GM12874 (cell line): ENCODE results near the gene CEBPA.

Source experiments
- CTCF ChIP-seq: IDR thresholded peaks from 2 replicates; pipeline ENCODE4 v1.5.1; 2011; ENCODE audit warnings: low read depth, mild to moderate bottlenecking, control low read depth, low read length, moderate library complexity; ENCODE audit not compliant: insufficient read depth

The CEBPA gene

GRCh38 chr19:33345163-33345562 lies 42.8 kb upstream of the CEBPA start:
- no peak for TF ChIP-seq CTCF

- TF ChIP-seq CTCF, result no peak
Observed at GRCh38 chr19:33344573-33344925, 42.2 kb upstream of the CEBPA start.

DNA sequence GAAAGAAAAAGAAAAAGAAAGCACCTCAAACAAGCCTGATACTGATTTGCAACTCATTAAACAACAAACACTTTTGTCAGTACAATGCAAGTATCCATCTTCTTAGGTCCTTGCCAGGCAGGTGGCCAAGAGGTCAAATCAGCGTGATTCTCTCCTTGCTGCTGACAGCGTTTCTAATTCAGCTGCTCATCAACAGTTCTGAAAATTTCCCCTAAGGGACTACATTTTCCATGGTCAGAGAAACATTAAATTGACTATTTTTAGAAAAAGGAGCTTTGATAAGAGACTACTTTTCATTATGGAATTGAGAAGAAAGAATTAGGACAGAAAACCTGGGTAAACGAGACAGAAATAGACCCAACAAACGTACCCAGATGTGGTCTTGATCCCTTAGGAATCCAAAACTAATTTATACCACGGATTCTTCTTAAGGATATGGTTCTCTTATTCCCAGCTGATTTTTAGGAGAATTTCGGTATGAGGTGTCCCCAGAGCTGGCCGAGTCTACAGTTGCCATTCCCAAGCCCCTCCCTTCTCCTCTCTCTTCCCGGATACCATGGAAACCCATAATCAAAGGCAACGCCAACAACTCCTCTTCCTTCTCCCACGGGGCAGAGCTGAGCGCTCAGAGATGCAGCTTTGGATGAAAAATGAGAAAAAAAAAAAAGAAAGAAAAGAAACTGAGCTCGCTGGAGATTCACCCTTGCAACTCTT lies 41.7 kb upstream of the CEBPA start:
- TF ChIP-seq CTCF, result no peak

- no peak for TF ChIP-seq CTCF
Observed at GRCh38 chr19:33343301-33343700, 41.0 kb upstream of the CEBPA start.

DNA sequence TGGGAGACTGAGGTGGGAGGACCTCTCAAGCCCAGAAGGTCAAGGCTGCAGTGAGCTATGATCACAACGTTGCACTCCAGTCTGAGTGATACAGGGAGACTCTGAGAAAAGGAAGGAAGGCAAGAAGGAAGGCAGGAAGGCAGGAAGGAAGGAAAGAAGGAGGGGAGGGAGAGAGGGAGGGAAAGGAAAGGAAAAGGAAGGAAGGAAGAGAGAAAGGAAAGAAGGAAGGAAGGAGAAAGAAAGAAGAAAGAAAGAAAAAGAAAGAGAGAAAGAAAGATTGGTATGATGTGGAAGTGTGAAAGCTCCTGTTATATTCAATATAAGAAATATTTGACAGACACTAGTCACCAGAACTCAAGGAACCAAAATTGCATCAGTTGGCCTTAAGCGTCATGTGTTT lies 38.7 kb upstream of the CEBPA start:
- no peak for TF ChIP-seq CTCF

DNA sequence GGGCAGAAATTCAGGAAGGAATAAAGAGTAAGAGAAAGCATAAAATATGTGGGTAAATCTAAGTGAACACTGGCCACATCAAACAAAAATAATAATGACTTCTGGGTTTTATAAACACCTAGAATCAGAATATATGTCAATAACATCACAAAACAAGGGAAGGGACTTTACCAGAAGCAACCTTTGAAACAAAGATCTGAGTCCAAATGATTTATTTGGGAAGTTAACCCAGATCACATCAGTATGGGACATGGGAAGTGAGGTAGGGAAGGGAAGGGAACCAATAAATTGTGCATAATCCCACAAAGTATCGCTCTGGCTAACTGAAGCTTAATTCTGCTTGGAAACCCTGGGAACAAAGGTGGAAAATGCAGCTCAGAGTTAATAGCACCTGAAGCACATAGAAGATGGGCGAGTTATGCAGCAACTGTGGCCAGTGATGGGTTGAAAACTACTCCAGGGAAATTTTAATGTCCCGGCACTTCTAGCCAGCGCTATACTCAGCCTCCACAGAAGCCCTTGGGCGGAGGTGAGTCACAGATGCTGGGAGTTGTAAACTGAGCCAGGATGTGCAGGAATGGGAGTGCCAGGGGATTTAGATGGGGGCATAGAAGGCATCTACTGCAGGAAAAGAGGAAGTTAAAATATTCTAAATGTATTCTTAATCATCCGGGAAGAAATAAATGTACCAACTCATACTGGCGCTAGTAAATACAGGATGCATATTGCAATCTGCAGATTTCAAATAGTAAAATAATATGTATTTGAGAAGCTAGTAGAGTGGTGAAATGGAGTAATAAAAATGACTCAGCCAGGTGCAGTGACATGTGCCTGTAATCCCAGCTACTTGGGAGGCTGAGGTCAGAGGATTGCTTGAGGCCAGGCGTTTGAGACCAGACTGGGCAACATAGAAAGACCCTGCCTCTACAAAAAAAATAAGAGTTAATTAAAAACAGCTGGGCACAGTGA lies 37.0 kb upstream of the CEBPA start:
- TF ChIP-seq CTCF, result no peak

GRCh38 chr19:33335446-33335845 lies 33.1 kb upstream of the CEBPA start:
- no peak for TF ChIP-seq CTCF
